ENCODE results near the gene DDX42. TPM values are rescaled to one million over a fixed set of nuclear protein-coding genes. Genes with fewer than 3 reads are reported as not detected.
"Not testable (repeated sequence)": the region's sequence is repeated elsewhere in the genome, so short reads cannot be mapped to it uniquely, and the experiment has no call there.

The DDX42 gene
- total RNA-seq, 1 donor from 2014 or later: 56.1 TPM

GRCh38 chr17:63841350-63842172 is 67.6 kb downstream of the DDX42 start:
- ATAC-seq: no peak

GRCh38 chr17:63842173-63842539 is 68.2 kb downstream of the DDX42 start:
- ATAC-seq: no peak

GRCh38 chr17:63842540-63843386 is 68.8 kb downstream of the DDX42 start, which contains the start of gene SMARCD2:
Gene SMARCD2, minus strand, starts transcription at chr17:63842685. Its CDS starts 11 bp downstream, at chr17:63842674.
- peak; percentile 92 for ATAC-seq

GRCh38 chr17:63843387-63843888 is 69.5 kb downstream of the DDX42 start:
- not testable (repeated sequence) for ATAC-seq

- no peak for ATAC-seq
These were observed 70.1 kb downstream of the DDX42 start for GRCh38 chr17:63843910-63844677.

GRCh38 chr17:63845509-63845908 is 71.5 kb downstream of the DDX42 start:
- ATAC-seq: no peak

- ATAC-seq: no peak
These were observed 73.7 kb downstream of the DDX42 start for GRCh38 chr17:63847525-63848249.

GRCh38 chr17:63848834-63849689 is 75.1 kb downstream of the DDX42 start:
- ATAC-seq: peak; percentile 87

GRCh38 chr17:63850401-63850800 is 76.4 kb downstream of the DDX42 start:
- ATAC-seq: no peak

- ATAC-seq: no peak
These were observed 79.3 kb downstream of the DDX42 start for GRCh38 chr17:63853260-63853659.

- ATAC-seq: no peak
These were observed 80.7 kb downstream of the DDX42 start for GRCh38 chr17:63854709-63855108.

GRCh38 chr17:63855185-63855584 is 81.2 kb downstream of the DDX42 start:
- no peak for ATAC-seq

- ATAC-seq: not testable (repeated sequence)
These were observed 82.5 kb downstream of the DDX42 start for GRCh38 chr17:63856425-63856824.

- no peak for ATAC-seq
These were observed 85.3 kb downstream of the DDX42 start for GRCh38 chr17:63859257-63859656.

GRCh38 chr17:63866625-63867024 is 92.7 kb downstream of the DDX42 start:
- ATAC-seq: not testable (repeated sequence)

Other genes starting within 250 kb of the DDX42 start
- gene DCAF7, start 223.7 kb upstream of the DDX42 start, total RNA-seq: 38.4 TPM
- 18.0 TPM for gene TACO1, start 173.3 kb upstream of the DDX42 start, total RNA-seq
- 9.2 TPM for gene MAP3K3, start 151.8 kb upstream of the DDX42 start, total RNA-seq
- gene LIMD2, start 74.0 kb upstream of the DDX42 start, total RNA-seq: 2.8 TPM
- 22.2 TPM for gene STRADA, start 32.4 kb upstream of the DDX42 start, total RNA-seq
- 50.6 TPM for gene CCDC47, start 573 bp upstream of the DDX42 start, total RNA-seq
- 102 TPM for gene PSMC5, start 53.3 kb downstream of the DDX42 start, total RNA-seq
- gene FTSJ3, start 53.5 kb downstream of the DDX42 start, total RNA-seq: 18.7 TPM
- gene SMARCD2, start 68.5 kb downstream of the DDX42 start, total RNA-seq: 68.3 TPM
- gene CSH2, start 99.5 kb downstream of the DDX42 start, total RNA-seq: not detected
- gene GH2, start 107.8 kb downstream of the DDX42 start, total RNA-seq: not detected
- gene CSH1, start 122.4 kb downstream of the DDX42 start, total RNA-seq: not detected
- not detected for gene CSHL1, start 137.1 kb downstream of the DDX42 start, total RNA-seq
- not detected for gene GH1, start 144.7 kb downstream of the DDX42 start, total RNA-seq
- gene CD79B, start 158.2 kb downstream of the DDX42 start, total RNA-seq: 1.9 TPM
- gene SCN4A, start 198.7 kb downstream of the DDX42 start, total RNA-seq: 0.12 TPM
- not detected for gene PRR29, start 224.2 kb downstream of the DDX42 start, total RNA-seq
- gene ICAM2, start 246.5 kb downstream of the DDX42 start, total RNA-seq: 3.5 TPM